Measurements from ENCODE around the gene SPATA46. TPM values are rescaled to one million over a fixed set of nuclear protein-coding genes. Genes with fewer than 3 reads are reported as not detected.

The SPATA46 gene
- total RNA-seq, 3 donors from 2014 or later: not detected

DNA sequence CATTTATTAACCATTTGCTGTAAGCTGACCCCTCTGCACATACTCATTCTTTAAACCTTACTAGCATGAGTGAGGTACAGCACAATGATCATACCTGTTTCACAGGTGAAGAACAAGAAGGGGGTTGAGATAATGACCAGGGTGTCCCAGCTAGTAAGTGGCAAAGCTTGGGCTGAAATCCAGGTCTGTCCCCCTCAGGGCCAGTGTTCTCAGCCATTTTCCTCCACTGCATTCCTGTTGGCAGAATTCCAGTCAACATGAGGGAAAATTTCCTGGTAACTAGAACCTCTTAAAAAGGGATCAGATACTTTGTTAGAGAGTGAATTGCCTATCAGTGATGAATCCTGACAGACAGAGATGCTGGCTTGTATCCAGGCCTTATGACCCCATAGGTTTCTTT lies 48.1 kb downstream of the SPATA46 start:
- ATAC-seq (no peak), DNase-seq (no peak)
- Histone ChIP-seq H3K4me3 (no peak overlapping the region), H3K36me3 (ENCODE audit: low read depth) (no peaks in the 10 kb centered on the region), H3K4me1 (ENCODE audit: low read depth) (no peaks in the 10 kb centered on the region), H3K9me3 (no peaks in the 10 kb centered on the region)
- TF ChIP-seq, protein P1, sequence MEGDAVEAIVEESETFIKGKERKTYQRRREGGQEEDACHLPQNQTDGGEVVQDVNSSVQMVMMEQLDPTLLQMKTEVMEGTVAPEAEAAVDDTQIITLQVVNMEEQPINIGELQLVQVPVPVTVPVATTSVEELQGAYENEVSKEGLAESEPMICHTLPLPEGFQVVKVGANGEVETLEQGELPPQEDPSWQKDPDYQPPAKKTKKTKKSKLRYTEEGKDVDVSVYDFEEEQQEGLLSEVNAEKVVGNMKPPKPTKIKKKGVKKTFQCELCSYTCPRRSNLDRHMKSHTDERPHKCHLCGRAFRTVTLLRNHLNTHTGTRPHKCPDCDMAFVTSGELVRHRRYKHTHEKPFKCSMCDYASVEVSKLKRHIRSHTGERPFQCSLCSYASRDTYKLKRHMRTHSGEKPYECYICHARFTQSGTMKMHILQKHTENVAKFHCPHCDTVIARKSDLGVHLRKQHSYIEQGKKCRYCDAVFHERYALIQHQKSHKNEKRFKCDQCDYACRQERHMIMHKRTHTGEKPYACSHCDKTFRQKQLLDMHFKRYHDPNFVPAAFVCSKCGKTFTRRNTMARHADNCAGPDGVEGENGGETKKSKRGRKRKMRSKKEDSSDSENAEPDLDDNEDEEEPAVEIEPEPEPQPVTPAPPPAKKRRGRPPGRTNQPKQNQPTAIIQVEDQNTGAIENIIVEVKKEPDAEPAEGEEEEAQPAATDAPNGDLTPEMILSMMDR (IDR thresholded peaks at IDR 0.05): no peak
- intact Hi-C loops (cut with DNase I, micrococcal nuclease): no loop called here

DNA sequence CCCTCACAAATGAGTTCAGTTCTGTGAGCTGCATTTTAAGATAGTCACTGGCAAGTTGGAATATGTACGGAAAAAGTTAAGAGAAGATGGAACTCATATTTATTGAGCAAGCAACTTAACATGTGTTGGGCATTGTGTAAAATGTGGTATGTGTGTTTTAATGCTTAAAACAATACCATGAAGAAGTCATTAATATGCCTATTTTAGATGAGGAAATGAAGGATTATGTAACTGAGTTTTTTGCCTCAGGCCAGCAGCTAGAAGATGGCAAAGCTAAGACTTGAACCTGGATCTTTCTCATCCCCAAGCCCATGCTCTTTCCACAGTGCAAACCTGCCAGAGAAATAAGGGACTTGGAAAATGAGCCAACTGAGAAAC lies 48.9 kb downstream of the SPATA46 start:
- Histone ChIP-seq H3K9me3 (no peaks in the 10 kb centered on the region), H3K36me3 (ENCODE audit: low read depth) (no peaks in the 10 kb centered on the region), H3K4me3 (no peak overlapping the region), H3K4me1 (ENCODE audit: low read depth) (no peaks in the 10 kb centered on the region)
- TF ChIP-seq, protein P1 (IDR thresholded peaks at IDR 0.05): no peak
- DNase-seq: no peak
- ATAC-seq: no peak
- intact Hi-C loops (cut with DNase I, micrococcal nuclease): no loop called here

DNA sequence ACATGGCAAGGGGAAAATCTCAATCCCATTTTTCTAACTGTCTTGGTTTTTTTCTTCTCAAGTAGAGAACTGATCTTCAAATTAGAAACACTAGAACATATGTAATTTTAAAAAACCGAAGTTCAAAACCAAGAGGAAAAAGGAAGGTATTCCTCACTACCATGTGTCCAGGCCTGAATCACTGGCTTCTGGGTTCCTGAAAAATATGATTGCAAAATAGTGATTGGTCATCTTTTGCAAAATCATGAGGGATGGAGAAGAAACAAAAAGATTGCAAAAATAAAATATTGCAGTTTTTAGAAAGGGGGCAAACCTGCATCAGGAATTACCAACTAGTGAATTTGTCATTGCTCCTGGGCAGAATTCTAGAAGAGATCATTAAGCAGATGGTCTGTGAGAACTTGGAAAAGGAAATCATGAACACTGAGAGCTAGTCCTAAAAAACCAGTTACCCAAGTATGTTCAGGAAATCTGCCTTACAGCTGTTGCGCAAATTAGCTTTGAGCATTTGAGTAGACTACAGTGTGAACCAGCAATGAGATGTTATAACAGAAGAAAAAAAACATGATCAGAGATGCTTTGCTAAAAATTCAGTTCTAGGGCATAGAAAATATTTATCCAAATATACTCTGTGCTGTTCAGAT lies 49.4 kb downstream of the SPATA46 start:
- no peak for ATAC-seq
- H3K4me1 ChIP-seq (ENCODE audit: low read depth): no peaks in the 10 kb centered on the region

DNA sequence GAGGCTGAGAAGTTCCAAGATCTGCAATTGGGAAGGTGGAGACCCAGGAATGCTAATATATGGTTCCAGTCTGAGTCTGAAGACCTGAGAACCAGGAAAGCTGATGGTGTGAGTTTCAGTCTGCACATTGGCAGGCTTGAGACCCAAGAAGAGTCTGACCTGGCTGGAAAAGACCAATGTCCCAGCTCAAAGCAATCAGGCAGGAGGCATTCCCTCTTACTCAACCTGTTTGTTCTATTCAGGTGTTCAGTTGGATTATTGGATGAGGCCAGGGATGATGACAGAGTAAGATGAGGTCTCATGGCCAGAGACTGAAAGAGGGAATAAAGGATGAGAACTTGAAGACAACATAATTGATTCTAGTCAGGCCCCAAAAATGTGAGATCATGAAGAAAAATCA lies 50.1 kb downstream of the SPATA46 start:
- H3K4me3 ChIP-seq: no peak overlapping the region
- no peak for ATAC-seq
- H3K4me1 ChIP-seq (ENCODE audit: low read depth): no peaks in the 10 kb centered on the region
- TF ChIP-seq, protein P1 (IDR thresholded peaks at IDR 0.05): no peak
- no peak for DNase-seq
- intact Hi-C loops (cut with DNase I, micrococcal nuclease): no loop called here
- no peaks in the 10 kb centered on the region for H3K36me3 ChIP-seq (ENCODE audit: low read depth)
- H3K9me3 ChIP-seq: no peaks in the 10 kb centered on the region

More for the DNA sequence above, 49.4 kb downstream of the SPATA46 start:
- intact Hi-C loops (cut with DNase I, micrococcal nuclease): no loop called here
- no peaks in the 10 kb centered on the region for H3K9me3 ChIP-seq
- no peak overlapping the region for H3K4me3 ChIP-seq
- no peaks in the 10 kb centered on the region for H3K36me3 ChIP-seq (ENCODE audit: low read depth)
- no peak for DNase-seq
- TF ChIP-seq, protein P1 (IDR thresholded peaks at IDR 0.05): no peak

DNA sequence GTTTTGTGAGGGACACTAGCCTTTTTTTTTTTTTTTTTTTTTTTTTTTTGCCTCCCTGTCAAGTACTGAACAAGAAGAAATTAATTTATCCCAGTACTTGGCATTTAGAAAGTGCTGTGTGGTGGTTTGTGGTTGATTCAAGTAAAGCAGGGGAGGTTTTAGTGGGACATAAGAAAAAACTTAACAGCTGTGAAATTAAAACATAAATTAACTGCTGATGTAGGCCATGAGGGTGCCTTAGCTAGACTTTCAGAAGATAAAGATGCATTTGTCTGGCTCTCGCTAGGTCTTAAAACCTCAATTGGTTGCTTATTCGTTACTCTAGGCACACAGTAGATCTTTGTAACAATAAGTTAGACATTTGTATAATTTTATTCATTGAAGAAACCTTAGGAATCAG lies 52.3 kb downstream of the SPATA46 start:
- no peaks in the 10 kb centered on the region for H3K36me3 ChIP-seq (ENCODE audit: low read depth)
- no peak for DNase-seq
- intact Hi-C loops (cut with DNase I, micrococcal nuclease): no loop called here
- H3K9me3 ChIP-seq: no peaks in the 10 kb centered on the region
- H3K4me1 ChIP-seq (ENCODE audit: low read depth): no peaks in the 10 kb centered on the region
- no peak for ATAC-seq
- no peak overlapping the region for H3K4me3 ChIP-seq
- TF ChIP-seq, protein P1 (IDR thresholded peaks at IDR 0.05): no peak

Small RNA genes lying within 50 kb of the gene (microRNA-seq; reads per million reads assigned to microRNA genes)
- 19.6 reads per million, percentile 41 among the genes with 10 or more reads in this experiment for gene MIR556

Other genes with a start within 250 kb of the SPATA46 start
- 10 to 100 TPM; 29.1 to 31.2 (median 30.0) TPM for gene C1orf226, start 4.9 kb upstream of the SPATA46 start, total RNA-seq
- gene SH2D1B, start 35.3 kb upstream of the SPATA46 start, total RNA-seq: 1 to 10 TPM in 2 of 3 donors, under 1 TPM in 1; 0.93 to 1.3 (median 1.0) TPM
- 10 to 100 TPM; 40.2 to 50.2 (median 45.8) TPM for gene UHMK1, start 121.0 kb upstream of the SPATA46 start, total RNA-seq
- gene UAP1, start 184.9 kb upstream of the SPATA46 start, total RNA-seq: 100 to 1,000 TPM in 2 of 3 donors, 10 to 100 TPM in 1; 91.4 to 123 (median 116) TPM